ENCODE measurements around the gene ANHX. TPM values are rescaled to one million over a fixed set of nuclear protein-coding genes. Genes with fewer than 3 reads are reported as not detected.

ANHX gene
- total RNA-seq, 1 donor from 2014 or later: not detected

GRCh38 chr12:133192847-133193246 lies 42.8 kb downstream of the ANHX start:
- Mint-ChIP-seq H3K4me1 (ENCODE audit: unreplicated experiment) (no peaks in the 10 kb centered on the region), H3K4me3 (ENCODE audit: unreplicated experiment) (peak overlapping the region; percentile 63)

GRCh38 chr12:133190176-133190575 lies 45.5 kb downstream of the ANHX start:
- Mint-ChIP-seq H3K27ac (ENCODE audit: unreplicated experiment) (no peak overlapping the region), H3K4me3 (ENCODE audit: unreplicated experiment) (peak overlapping the region; percentile 87), H3K36me3 (ENCODE audit: low read depth, unreplicated experiment) (peaks cover 100% of the 10 kb centered on the region), H3K4me1 (ENCODE audit: unreplicated experiment) (no peaks in the 10 kb centered on the region), H3K9me3 (ENCODE audit: unreplicated experiment) (peaks cover 64% of the 10 kb centered on the region), H3K27me3 (ENCODE audit: unreplicated experiment) (peaks cover 9% of the 10 kb centered on the region)
- no peak for TF ChIP-seq CTCF (IDR thresholded peaks at IDR 0.05; ENCODE audit: unreplicated experiment)
- no peak for DNase-seq (ENCODE audit: low spot score)

More at GRCh38 chr12:133192847-133193246, 42.8 kb downstream of the ANHX start:
- DNase-seq (ENCODE audit: low spot score): no peak
- no peak for TF ChIP-seq CTCF (IDR thresholded peaks at IDR 0.05; ENCODE audit: unreplicated experiment)
- peaks cover 56% of the 10 kb centered on the region for H3K9me3 Mint-ChIP-seq (ENCODE audit: unreplicated experiment)
- H3K27ac Mint-ChIP-seq (ENCODE audit: unreplicated experiment): no peak overlapping the region
- peaks cover 87% of the 10 kb centered on the region for H3K36me3 Mint-ChIP-seq (ENCODE audit: low read depth, unreplicated experiment)
- H3K27me3 Mint-ChIP-seq (ENCODE audit: unreplicated experiment): peaks cover 5% of the 10 kb centered on the region

GRCh38 chr12:133181238-133181959 lies 54.3 kb downstream of the ANHX start, which contains the start of gene ZNF268:
ZNF268 (plus strand) TSS chr12:133181495; CDS start chr12:133181998, 503 bp downstream.
- Mint-ChIP-seq H3K27ac (ENCODE audit: unreplicated experiment) (peak within 1 kb of the TSS; percentile 89), H3K36me3 (ENCODE audit: low read depth, unreplicated experiment) (peaks cover 62% of the 10 kb centered on the region), H3K4me1 (ENCODE audit: unreplicated experiment) (peaks cover 4% of the 10 kb centered on the region), H3K9me3 (ENCODE audit: unreplicated experiment) (peaks cover 66% of the 10 kb centered on the region), H3K4me3 (ENCODE audit: unreplicated experiment) (peak within 1 kb of the TSS; percentile 99), H3K27me3 (ENCODE audit: unreplicated experiment) (peaks cover 21% of the 10 kb centered on the region)
- peak; percentile 83 for TF ChIP-seq CTCF (IDR thresholded peaks at IDR 0.05; ENCODE audit: unreplicated experiment)
- DNase-seq (ENCODE audit: low spot score): peak; percentile 95

- DNase-seq (ENCODE audit: low spot score): no peak
- H3K27ac Mint-ChIP-seq (ENCODE audit: unreplicated experiment): no peak overlapping the region
- H3K4me1 Mint-ChIP-seq (ENCODE audit: unreplicated experiment): peaks cover 4% of the 10 kb centered on the region
- no peak for TF ChIP-seq CTCF (IDR thresholded peaks at IDR 0.05; ENCODE audit: unreplicated experiment)
- H3K9me3 Mint-ChIP-seq (ENCODE audit: unreplicated experiment): peaks cover 65% of the 10 kb centered on the region
- H3K4me3 Mint-ChIP-seq (ENCODE audit: unreplicated experiment): peak overlapping the region; percentile 99
- H3K36me3 Mint-ChIP-seq (ENCODE audit: low read depth, unreplicated experiment): peaks cover 55% of the 10 kb centered on the region
- H3K27me3 Mint-ChIP-seq (ENCODE audit: unreplicated experiment): peaks cover 20% of the 10 kb centered on the region
Measured at GRCh38 chr12:133180669-133181068, 55.0 kb downstream of the ANHX start.

GRCh38 chr12:133174901-133175300 lies 60.8 kb downstream of the ANHX start:
- H3K27ac Mint-ChIP-seq (ENCODE audit: unreplicated experiment): no peak overlapping the region
- TF ChIP-seq CTCF (IDR thresholded peaks at IDR 0.05; ENCODE audit: unreplicated experiment): no peak
- H3K36me3 Mint-ChIP-seq (ENCODE audit: low read depth, unreplicated experiment): peaks cover 20% of the 10 kb centered on the region
- H3K27me3 Mint-ChIP-seq (ENCODE audit: unreplicated experiment): peaks cover 14% of the 10 kb centered on the region
- H3K4me1 Mint-ChIP-seq (ENCODE audit: unreplicated experiment): no peaks in the 10 kb centered on the region
- no peak for DNase-seq (ENCODE audit: low spot score)
- peaks cover 42% of the 10 kb centered on the region for H3K9me3 Mint-ChIP-seq (ENCODE audit: unreplicated experiment)
- no peak overlapping the region for H3K4me3 Mint-ChIP-seq (ENCODE audit: unreplicated experiment)

Measured in endothelial cell (in vitro differentiated cells).